Lower leg skin (tissue), 4 donors: ENCODE data around the gene NOX4. TPM values are rescaled to one million over a fixed set of nuclear protein-coding genes. Genes with fewer than 3 reads are reported as not detected.
"Not testable (repeated sequence)": the region's sequence is repeated elsewhere in the genome, so short reads cannot be mapped to it uniquely, and the experiment has no call there.

Experiments used
- DNase-seq, 2 donors: peaks; one replicate each; pipeline ENCODE4 v3.0.0-alpha.2; 2019; ENCODE audit warnings: low spot score in 2 of 2
- H3K4me3 ChIP-seq: fragments of 200-600 bp; sonication (generic); 2 replicates; pipeline ENCODE4 v1.5.1; 2017; ENCODE audit warnings: mild to moderate bottlenecking, low read depth; ENCODE audit not compliant: poor library complexity, severe bottlenecking
- POLR2A ChIP-seq, 2 donors: fragments of 450-650 bp; IDR thresholded peaks; one replicate each; pipeline ENCODE4 v1.6.1; 2016 to 2017; ENCODE audit warnings: antibody characterized with exemption in 2 of 2, mild to moderate bottlenecking in 1 of 2, moderate library complexity in 1 of 2
- WGBS, 2 donors: methylation state at CpG; one replicate each; pipeline ENCODE4 v1.1.5; 2018; 5-methylcytosine and 5-hydroxymethylcytosine counted together
- intact Hi-C: fragments of 100-400 bp; cut with DNase I; formaldehyde crosslinking; loops from one replicate; pipeline ENCODE4 v1.15.0; 2023; ENCODE audit warnings: low total_unique reads
- total RNA-seq, 4 donors: library from RNA; depleted of rRNA; stranded (reverse); fragments of >200 nt; gene quantifications; one replicate each; pipeline ENCODE4 v1.1.0, GENCODE V29; 2016
- TF ChIP-seq, protein P1 (sequence below), 3 donors: fragments of 450-650 bp; IDR thresholded peaks; one replicate each; pipeline ENCODE4 v1.5.1; 2016; ENCODE audit warnings: antibody characterized with exemption in 3 of 3, mild to moderate bottlenecking in 3 of 3, moderate library complexity in 2 of 3

The NOX4 gene
- total RNA-seq, 4 donors from 2014 or later: 1.2 to 8.3 (median 2.8) TPM

DNA sequence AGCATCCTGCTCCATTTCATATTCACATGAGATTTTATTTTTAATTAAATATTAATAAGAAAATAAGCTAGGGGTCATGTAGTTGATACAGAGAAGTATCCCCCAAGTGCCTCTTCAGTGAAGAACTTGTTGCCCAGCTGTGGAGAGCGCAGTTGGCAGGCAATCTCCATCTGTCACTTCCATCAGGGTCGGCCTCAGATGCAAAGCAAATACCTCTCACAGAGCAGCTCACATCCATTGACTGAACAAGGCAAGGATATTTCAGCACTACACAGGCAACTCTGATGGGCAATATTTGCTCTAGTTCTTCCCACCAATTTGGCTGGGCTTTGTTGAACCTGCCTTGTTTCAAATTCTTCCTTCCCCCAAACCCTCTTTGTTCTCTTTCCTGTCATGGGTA lies 129.4 kb downstream of the NOX4 start:
- TF ChIP-seq, protein P1, sequence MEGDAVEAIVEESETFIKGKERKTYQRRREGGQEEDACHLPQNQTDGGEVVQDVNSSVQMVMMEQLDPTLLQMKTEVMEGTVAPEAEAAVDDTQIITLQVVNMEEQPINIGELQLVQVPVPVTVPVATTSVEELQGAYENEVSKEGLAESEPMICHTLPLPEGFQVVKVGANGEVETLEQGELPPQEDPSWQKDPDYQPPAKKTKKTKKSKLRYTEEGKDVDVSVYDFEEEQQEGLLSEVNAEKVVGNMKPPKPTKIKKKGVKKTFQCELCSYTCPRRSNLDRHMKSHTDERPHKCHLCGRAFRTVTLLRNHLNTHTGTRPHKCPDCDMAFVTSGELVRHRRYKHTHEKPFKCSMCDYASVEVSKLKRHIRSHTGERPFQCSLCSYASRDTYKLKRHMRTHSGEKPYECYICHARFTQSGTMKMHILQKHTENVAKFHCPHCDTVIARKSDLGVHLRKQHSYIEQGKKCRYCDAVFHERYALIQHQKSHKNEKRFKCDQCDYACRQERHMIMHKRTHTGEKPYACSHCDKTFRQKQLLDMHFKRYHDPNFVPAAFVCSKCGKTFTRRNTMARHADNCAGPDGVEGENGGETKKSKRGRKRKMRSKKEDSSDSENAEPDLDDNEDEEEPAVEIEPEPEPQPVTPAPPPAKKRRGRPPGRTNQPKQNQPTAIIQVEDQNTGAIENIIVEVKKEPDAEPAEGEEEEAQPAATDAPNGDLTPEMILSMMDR (IDR thresholded peaks at IDR 0.05): no peak
- TF ChIP-seq POLR2A (IDR thresholded peaks at IDR 0.05): no peak
- intact Hi-C loops: no loop called here
- 93 to 94% methylated on average over 2 of the region's 2 CpGs for WGBS, 2 donors
- no peak overlapping the region for H3K4me3 ChIP-seq
- no peak for DNase-seq

DNA sequence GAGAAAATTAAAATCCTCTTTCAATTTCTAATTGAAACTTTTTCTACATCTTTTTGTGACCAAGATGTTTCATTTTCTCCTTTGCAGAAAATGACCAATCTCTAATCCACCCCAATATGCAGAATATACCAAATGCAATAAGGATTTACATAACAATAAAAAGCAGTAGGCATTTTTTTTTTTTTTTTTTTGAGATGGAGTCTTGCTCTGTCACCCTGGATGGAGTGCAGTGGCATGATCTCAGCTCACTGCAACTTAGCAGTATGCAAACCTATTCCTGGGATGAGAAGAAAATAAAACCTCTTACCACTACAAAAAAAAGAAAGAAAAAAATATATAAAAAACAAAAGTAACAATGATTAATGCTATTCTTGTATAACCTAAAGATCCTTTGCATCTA lies 132.0 kb downstream of the NOX4 start:
- H3K4me3 ChIP-seq, DNase-seq, intact Hi-C loops: not testable (repeated sequence)

DNA sequence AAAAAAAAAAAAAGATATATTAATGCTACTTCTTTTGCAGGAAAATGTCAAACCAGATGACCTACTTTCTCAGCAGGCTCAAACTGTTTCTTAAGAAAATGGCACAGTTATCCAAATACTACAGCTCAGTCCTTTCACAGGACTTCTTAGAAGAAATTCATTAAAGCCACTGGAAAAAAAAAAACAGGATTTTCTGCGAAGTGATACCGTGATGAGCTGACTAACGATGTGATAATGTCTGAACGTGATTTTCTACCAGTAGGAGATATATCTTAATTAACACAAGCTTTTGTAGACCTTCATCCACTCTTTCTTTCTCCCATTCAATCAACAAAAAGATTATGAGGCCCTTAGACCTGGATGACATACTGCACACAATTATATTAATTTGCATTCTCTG lies 132.4 kb downstream of the NOX4 start:
- TF ChIP-seq, protein P1 (IDR thresholded peaks at IDR 0.05): no peak
- TF ChIP-seq POLR2A (IDR thresholded peaks at IDR 0.05): no peak
- no peak for DNase-seq
- 72 to 74% methylated on average over 4 of the region's 4 CpGs for WGBS, 2 donors
- intact Hi-C loops: no loop called here
- no peak overlapping the region for H3K4me3 ChIP-seq

DNA sequence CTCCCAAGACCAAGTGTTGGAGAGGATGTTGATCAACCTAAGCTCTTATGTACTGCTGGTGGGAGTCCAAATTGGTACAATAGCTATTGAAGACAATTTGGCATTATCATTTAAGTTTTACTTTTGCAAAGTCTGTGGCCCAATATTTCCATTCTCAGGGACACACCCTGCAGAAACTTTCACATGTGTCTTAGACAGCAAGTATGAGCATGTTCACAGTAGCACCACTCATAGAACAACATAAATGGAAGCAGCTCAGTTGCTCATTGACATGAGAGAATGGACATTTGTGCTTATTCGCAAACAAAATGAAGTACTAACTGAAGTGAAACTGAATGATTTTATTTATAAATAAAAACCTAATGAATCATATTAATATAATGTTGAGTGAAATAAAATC lies 135.5 kb downstream of the NOX4 start:
- DNase-seq: no peak
- intact Hi-C loops: no loop called here
- no peak overlapping the region for H3K4me3 ChIP-seq
- 55 to 71% methylated on average over 1 of the region's 1 CpG for WGBS, 2 donors
- no peak for TF ChIP-seq POLR2A (IDR thresholded peaks at IDR 0.05)
- TF ChIP-seq, protein P1 (IDR thresholded peaks at IDR 0.05): no peak

DNA sequence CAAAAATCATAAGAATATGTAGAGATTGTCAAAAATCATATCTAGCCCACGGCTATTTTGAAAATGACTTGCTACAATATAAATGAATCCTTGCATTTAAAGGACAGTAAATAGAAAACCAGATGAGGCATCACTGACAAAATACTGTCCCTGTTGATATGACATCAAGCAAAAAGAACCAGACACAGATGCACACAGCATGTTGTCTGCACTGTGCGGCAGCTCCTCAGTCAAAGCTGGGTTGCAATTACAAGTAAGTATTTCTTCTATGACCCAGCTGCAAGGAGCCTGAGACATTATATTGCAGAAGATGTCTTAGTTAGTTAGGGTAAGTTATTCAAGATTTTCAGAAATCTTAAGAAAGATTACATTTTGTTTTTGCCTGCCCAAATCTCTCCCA lies 136.7 kb downstream of the NOX4 start:
- DNase-seq, intact Hi-C loops, H3K4me3 ChIP-seq: not testable (repeated sequence)
- 81 to 82% methylated on average over 2 of the region's 2 CpGs for WGBS, 2 donors

DNA sequence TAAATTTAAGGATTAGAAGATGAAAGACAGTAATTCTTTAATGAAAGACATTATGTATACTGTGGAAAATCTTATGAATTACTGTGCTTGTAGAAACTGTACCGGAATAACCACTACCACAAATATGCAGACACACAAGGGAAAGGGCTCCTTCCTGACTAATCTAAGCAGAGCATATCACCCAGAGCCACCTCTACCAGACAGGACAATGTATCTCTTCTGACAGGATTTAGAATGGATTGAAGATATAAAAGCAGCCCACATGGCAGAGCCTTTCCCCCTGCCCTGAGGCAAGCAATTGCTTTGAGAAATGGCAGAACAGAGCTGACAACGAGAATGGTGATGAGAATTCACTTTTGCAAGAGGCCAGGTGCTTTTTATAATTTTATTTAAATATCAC lies 144.1 kb downstream of the NOX4 start:
- TF ChIP-seq, protein P1 (IDR thresholded peaks at IDR 0.05): no peak
- TF ChIP-seq POLR2A (IDR thresholded peaks at IDR 0.05): no peak

DNA sequence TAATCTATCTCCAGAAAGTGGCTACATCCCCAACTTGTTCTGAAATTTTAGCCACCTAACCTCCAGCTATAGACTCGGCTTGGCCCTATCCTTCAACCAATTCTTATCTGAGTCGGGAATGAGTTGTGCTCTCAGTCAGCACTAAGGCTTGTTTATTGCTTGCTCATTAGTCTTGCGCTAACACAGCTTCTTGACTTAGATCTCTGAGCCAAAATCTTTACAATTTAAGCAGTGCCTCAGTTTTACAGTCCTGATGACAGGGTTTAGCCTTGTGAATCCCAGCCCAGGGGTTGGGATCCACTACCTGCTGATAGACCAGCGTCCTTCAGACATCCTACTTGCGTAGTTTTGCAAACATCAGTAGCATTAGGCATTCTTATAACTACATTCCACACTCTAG lies 144.6 kb downstream of the NOX4 start:
- no peak for DNase-seq
- H3K4me3 ChIP-seq: no peak overlapping the region
- intact Hi-C loops: no loop called here
- 73 to 79% methylated on average over 5 of the region's 5 CpGs for WGBS, 2 donors
- TF ChIP-seq, protein P1 (IDR thresholded peaks at IDR 0.05): no peak
- no peak for TF ChIP-seq POLR2A (IDR thresholded peaks at IDR 0.05)

More for the DNA sequence above, 144.1 kb downstream of the NOX4 start:
- no peak overlapping the region for H3K4me3 ChIP-seq
- DNase-seq: no peak
- 64 to 73% methylated on average over 2 of the region's 2 CpGs for WGBS, 2 donors
- intact Hi-C loops: no loop called here

DNA sequence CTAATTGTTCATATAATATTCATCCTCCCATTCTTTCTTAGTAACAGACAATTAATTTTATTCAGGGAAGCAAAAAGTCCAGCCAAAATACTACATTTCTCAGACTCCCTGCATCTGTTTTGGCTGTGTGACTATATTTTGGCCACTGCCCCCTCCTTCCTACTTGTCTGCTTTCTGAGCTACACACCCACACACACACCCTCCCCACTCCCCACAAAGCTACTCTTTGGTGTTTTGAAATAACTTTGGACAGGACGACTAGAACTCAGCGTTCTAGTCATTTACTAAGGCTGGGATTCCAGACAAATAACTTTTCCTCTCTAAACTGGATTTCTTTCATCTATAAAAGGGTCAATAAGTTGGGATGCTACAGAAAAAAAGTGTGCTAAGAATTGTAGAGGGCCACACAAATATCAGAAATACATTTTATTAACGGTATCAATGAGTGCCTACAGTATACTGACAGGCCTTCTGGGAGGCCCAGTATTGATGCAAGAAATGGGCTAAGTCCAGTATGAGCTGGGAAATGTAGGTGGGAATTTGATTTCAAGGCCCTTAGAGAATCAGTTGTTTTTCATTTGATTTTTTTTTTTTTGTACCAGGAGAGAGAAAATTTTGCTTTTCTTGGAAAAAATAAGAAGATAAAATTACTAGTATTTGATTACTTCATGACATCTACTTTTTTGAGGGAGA lies 148.1 kb downstream of the NOX4 start:
- intact Hi-C loops: not testable (repeated sequence)
- DNase-seq: peak in 1 of 2 donors; percentile 69
- 42 to 63% methylated on average over 3 of the region's 3 CpGs for WGBS, 2 donors

DNA sequence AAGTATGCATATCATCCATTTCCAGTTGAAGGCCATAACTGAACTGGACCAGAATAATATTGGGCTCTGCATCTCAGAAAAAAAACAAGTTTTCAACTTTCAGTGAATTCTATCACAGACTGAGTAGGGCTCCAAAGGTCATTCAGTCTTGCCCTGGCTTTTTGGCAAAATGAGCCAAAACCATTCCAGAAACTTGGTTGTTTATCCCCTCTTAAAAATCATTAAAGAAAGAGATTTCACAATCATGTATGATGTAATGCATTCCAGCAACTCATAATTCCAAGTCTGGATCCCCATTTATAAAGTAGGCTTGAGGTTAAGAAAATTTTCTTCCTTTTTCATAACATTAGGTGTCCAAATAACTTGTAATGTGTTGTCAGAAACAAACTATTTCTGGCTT lies 150.7 kb downstream of the NOX4 start:
- intact Hi-C loops, H3K4me3 ChIP-seq: not testable (repeated sequence)
- DNase-seq: peak in 1 of 2 donors; percentile 28

More for the DNA sequence above, 148.1 kb downstream of the NOX4 start:
- H3K4me3 ChIP-seq: not testable (repeated sequence)

DNA sequence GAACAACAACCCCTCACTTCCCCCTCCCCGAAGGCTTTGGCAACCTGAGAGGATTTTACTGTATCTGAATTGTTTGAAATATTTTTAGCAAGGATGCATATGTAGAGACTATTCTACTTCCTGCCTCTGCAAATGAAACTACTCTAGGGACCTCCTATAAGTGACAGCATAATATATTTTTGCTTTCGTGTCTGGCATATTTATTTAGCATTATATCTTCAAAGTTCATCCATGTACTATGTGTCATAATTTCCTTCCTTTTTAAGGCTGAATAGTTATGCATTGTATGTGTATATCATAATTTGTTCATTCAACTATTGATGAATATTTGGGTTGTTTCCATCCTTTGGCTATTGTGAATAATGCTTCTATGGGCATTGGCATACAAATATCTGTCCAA lies 153.1 kb downstream of the NOX4 start:
- 43 to 45% methylated on average over 2 of the region's 2 CpGs for WGBS, 2 donors
- intact Hi-C loops, DNase-seq: not testable (repeated sequence)

More for the DNA sequence above, 153.1 kb downstream of the NOX4 start:
- H3K4me3 ChIP-seq: not testable (repeated sequence)
